ENCODE measurements around the gene ATL2. TPM values are rescaled to one million over a fixed set of nuclear protein-coding genes. Genes with fewer than 3 reads are reported as not detected.

The ATL2 gene
- total RNA-seq = 10 to 100 TPM; 70.9 to 88.7 TPM

GRCh38 chr2:38377050-38377828 is at the start of gene ATL2:
TSS of gene ATL2 (minus strand) at chr2:38377273. CDS start at chr2:38377260, 13 bp downstream.
- no peaks in the 10 kb centered on the region for H3K9me3 ChIP-seq
- intact Hi-C loops (cut with DNase I) = loop anchor here (2.0 to 10.0 kb wide), 3 partner anchors 90 to 220 kb away; no protein-coding TSS in a partner anchor
- H3K27me3 ChIP-seq (replicated peaks; ENCODE audit: insufficient read depth) = no peaks in the 10 kb centered on the region
- WGBS = under 1% methylated on average over 54 of the region's 73 CpGs
- peak within 1 kb of the TSS; percentile 87 to 99 for H3K4me3 ChIP-seq
- H3K27ac ChIP-seq = peak within 1 kb of the TSS; percentile 95 to 99
- no peaks in the 10 kb centered on the region for H3K36me3 ChIP-seq
- peak; percentile 97 for DNase-seq (ENCODE audit: low spot score)
- peak; percentile 90 for TF ChIP-seq POLR2AphosphoS5 (IDR thresholded peaks at IDR 0.05)
- TF ChIP-seq CTCF (IDR thresholded peaks at IDR 0.05) = no peak
- peak; percentile 97 for TF ChIP-seq POLR2A (IDR thresholded peaks at IDR 0.05)
- H3K4me1 ChIP-seq (replicated peaks) = no peaks in the 10 kb centered on the region

GRCh38 chr2:38423763-38424162 is 46.7 kb upstream of the ATL2 start:
- H3K27ac ChIP-seq = no peak overlapping the region
- TF ChIP-seq POLR2AphosphoS5 (IDR thresholded peaks at IDR 0.05) (no peak), CTCF (IDR thresholded peaks at IDR 0.05) (no peak), POLR2A (IDR thresholded peaks at IDR 0.05) (no peak)
- no peaks in the 10 kb centered on the region for H3K9me3 ChIP-seq
- H3K4me1 ChIP-seq (replicated peaks) = no peaks in the 10 kb centered on the region
- no peaks in the 10 kb centered on the region for H3K27me3 ChIP-seq (replicated peaks; ENCODE audit: insufficient read depth)
- WGBS = 65% methylated on average over 3 of the region's 3 CpGs
- H3K4me3 ChIP-seq = no peak overlapping the region
- no peak for DNase-seq (ENCODE audit: low spot score)
- intact Hi-C loops (cut with DNase I) = no loop called here
- H3K36me3 ChIP-seq = no peaks in the 10 kb centered on the region

- Histone ChIP-seq H3K4me3 (no peak overlapping the region), H3K9me3 (no peaks in the 10 kb centered on the region), H3K27ac (no peak overlapping the region), H3K4me1 (replicated peaks) (no peaks in the 10 kb centered on the region), H3K27me3 (replicated peaks; ENCODE audit: insufficient read depth) (no peaks in the 10 kb centered on the region), H3K36me3 (no peaks in the 10 kb centered on the region)
- no peak for DNase-seq (ENCODE audit: low spot score)
- TF ChIP-seq POLR2AphosphoS5 (IDR thresholded peaks at IDR 0.05) (no peak), POLR2A (IDR thresholded peaks at IDR 0.05) (no peak), CTCF (IDR thresholded peaks at IDR 0.05) (no peak)
- WGBS = 85% methylated on average over 11 of the region's 11 CpGs
- intact Hi-C loops (cut with DNase I) = no loop called here
Measured at GRCh38 chr2:38421274-38422056, 44.4 kb upstream of the ATL2 start.

GRCh38 chr2:38419499-38419898 is 42.4 kb upstream of the ATL2 start:
- TF ChIP-seq CTCF (IDR thresholded peaks at IDR 0.05) = no peak
- no peak for TF ChIP-seq POLR2AphosphoS5 (IDR thresholded peaks at IDR 0.05)
- no peak for TF ChIP-seq POLR2A (IDR thresholded peaks at IDR 0.05)
- Histone ChIP-seq H3K4me1 (replicated peaks) (no peaks in the 10 kb centered on the region), H3K9me3 (no peaks in the 10 kb centered on the region), H3K27ac (no peak overlapping the region), H3K27me3 (replicated peaks; ENCODE audit: insufficient read depth) (no peaks in the 10 kb centered on the region), H3K4me3 (no peak overlapping the region), H3K36me3 (no peaks in the 10 kb centered on the region)
- no peak for DNase-seq (ENCODE audit: low spot score)
- 34% methylated on average over 5 of the region's 5 CpGs for WGBS
- intact Hi-C loops (cut with DNase I) = no loop called here

All from prostate gland (tissue), 2 donors.